Erythroblast (primary cell): ENCODE data around the gene LSAMP.

Experiments used
- GATA1 ChIP-seq: IDR thresholded peaks from 2 replicates; pipeline ENCODE4 v1.6.1; 2011; ENCODE audit warnings: low read depth, mild to moderate bottlenecking, control low read depth, low read length, moderate library complexity
- POLR2A ChIP-seq: IDR thresholded peaks from 2 replicates; pipeline ENCODE4 v1.6.1; 2011; ENCODE audit warnings: mild to moderate bottlenecking, low read length

DNA sequence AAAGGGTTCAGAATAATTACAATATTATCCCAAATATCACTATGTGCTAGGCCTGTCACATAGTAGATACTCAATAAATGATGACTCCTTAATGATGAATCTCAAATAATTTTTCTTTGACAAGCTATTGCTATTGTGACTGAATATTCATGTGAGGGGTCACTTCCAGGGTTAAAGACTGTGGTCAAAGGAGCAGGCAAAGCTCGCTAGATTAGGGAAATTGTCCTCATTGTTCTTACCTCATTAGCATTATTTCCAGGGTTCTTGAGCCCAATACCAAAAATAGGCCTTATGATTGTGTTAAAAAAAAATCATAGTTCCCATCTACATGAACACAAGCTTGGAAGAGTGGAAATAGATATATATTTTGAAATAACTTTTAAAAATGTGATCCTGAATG lies 569.8 kb downstream of the LSAMP start:
- TF ChIP-seq POLR2A (no peak), GATA1 (no peak)
